Uterine smooth muscle cell (primary cell): ENCODE results near the gene SIRT3. TPM values are rescaled to one million over a fixed set of nuclear protein-coding genes. Genes with fewer than 3 reads are reported as not detected.

Experiments
- total RNA-seq: library from RNA; depleted of rRNA; stranded (reverse); fragments of >200 nt; gene quantifications from 2 replicates; pipeline ENCODE4 v1.2.3, GENCODE V29; 2014

The SIRT3 gene
- total RNA-seq, result 6.2 and 8.2 TPM in 2 replicates

DNA sequence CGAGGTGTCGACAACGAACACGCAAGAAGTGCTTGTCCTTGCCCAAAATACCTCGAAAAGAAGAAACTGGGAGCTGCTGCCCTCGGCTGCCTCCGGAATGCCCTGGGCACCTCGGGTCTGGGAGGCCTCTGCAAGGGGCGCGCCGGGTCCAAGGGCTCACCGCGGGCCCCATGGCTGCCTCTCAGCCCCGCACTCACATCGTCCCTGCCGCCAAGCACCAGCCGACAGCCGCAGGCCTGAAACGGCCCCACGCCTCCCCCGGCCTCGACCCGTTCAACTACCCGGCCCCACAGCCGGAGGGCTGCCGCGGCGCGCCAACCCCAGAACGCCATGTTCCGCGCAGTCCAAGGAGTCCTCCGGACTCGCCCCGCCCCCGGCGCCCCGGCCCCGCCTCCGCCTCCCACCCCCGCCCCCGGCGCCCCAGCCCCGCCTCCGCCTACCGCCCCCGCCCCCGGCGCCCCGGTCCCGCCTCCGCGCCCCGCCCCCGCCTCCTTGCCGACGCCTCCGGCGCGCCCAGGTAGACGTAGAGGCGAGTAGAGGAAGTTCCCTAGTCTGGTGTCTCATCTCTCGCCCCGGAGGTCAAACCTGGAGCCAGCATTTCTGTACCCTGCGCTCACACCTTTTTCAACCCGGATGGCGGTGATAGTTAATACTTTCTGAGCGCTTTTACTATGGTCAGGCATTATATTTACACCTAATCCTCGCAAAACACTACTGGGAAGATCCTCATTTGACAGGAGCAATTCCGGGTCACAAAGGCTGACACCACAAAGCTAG, at the start of gene SIRT3:
SIRT3 (minus strand) TSS at position 346 of the 777 bp plus-strand sequence; CDS start at position 332, 14 bp downstream.

DNA sequence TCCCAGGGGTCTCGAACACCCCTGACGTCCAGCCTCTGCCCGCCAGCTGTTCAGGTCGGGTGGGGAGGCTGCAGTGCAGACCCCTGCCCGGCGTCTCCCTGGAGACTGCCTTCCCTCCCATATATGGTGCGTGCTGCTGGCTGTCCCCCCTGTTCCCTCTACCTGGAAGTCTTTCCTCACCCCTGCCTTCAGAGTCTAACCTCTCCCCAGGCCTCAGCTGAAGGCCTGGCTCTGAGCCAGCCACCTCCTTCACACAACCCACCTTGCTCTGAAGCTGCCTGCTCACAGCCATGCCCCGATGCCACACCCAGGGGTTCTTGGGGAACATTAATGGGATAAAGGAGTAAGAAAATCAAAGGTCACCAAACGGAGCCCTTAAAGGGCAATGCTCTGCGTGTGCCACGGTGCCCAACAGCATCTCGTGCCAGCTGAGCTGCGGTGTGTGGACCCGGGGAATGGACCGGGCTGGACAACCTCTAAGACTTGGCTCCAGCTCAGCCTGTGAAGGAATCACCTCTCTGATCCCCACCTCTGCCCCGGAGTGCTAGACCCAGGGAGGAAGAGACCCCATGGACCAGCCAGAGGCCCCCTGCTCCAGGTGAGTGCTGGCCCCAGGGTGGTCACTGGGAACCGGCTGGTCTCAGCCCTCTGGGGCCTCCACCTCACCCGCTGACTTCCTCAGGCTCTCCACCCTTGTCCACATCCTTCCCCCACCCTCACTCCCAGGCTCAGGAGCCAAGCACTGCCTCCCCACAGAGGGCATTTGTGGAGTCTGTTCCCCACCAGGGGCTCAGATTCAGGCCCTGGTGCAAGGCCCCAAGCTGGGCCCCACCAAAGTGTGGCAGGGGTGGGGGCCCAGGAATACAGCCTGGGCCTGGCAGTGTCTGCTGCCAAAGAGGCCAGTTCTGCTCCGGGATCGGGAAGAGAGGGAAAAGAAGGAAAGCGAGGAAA, 42.1 kb upstream of the SIRT3 start, which contains the start of gene NLRP6:
NLRP6 (plus strand) TSS at position 407 of the 951 bp plus-strand sequence; CDS start at position 570, 163 bp downstream.

DNA sequence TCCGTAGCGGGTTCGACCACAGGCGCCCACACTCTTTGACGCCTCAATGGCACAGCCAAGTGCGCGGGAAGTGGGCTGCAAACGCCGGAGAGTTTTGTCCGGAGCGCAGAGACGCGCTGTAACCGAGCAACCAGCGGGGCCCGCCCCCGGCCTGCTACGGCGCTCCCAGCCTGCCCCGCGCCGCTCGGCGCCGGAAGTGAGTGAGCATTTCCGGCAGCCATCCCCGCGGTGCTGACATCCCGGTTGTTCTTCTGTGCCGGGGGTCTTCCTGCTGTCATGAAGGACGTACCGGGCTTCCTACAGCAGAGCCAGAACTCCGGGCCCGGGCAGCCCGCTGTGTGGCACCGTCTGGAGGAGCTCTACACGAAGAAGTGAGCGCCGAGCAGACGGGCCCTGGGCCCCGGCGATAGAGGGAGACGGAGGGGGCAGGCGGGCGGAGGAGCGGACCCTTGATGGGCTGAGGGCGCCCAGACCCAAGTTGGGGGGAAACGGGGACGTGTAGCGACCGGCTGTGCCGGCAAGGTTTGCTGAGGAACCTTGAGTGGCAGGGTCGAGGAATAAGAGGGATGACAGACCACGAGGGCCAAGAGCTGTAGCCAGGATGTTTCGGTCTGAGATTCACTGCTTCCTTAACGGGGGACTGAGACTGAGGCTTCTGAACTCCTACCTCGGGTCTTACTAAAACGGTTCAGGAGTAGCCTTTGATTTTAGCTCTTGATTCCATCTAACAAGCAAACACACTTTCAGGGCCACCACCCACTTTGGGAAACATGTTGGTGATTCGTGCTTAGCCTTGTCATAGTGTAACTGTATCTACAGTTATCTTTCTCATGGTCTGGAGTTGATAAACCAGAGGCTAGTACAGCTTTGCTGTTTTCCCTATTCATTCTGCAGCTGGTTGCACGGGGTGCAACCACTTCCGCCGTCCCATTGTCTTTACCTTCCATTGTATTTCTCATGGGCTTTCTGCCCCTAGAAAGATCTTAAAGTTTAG, 929 bp upstream of the SIRT3 start, which contains the start of gene PSMD13:
PSMD13 (plus strand) TSS at position 203 of the 994 bp plus-strand sequence; CDS start at position 277, 74 bp downstream.

DNA sequence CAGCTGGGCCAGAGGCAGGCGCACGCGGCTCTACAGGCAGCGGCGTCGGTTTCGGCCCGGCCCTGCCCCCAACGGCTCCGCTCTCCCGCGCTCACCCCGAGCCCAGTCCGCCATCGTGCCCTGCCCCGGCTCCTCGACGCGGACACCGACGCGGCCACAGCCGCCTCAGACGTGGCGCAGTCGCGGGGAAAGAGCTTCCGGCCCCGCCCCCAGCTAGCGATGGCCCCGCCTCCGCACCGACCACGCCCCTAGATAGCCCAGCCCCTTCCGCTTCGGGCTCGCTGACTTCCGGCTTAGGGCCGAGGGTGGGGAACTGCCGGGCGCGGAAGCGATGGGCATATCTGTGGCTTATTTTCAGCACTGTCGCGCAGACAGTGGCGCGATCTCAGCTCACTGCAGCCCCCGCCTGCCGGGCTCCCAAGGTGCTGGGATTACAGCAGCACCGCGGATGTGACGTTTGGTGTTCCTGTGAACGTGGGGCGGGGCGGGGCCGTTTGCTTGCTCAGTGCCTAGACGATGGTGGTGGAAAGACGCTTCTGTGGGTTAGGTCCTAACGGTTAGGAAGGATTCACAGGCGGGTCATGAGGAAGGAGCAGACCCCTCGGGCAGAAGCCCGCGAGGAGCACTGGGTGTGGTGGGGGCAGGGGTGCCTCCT, 28.8 kb downstream of the SIRT3 start, which contains the start of the genes BET1L and RIC8A:
BET1L (minus strand) TSS at position 192 of the 655 bp plus-strand sequence; CDS start at position 114, 78 bp downstream.
RIC8A (plus strand) TSS at position 501 of the 655 bp plus-strand sequence. CDS start 1,147 bp downstream, outside the sequence.

DNA sequence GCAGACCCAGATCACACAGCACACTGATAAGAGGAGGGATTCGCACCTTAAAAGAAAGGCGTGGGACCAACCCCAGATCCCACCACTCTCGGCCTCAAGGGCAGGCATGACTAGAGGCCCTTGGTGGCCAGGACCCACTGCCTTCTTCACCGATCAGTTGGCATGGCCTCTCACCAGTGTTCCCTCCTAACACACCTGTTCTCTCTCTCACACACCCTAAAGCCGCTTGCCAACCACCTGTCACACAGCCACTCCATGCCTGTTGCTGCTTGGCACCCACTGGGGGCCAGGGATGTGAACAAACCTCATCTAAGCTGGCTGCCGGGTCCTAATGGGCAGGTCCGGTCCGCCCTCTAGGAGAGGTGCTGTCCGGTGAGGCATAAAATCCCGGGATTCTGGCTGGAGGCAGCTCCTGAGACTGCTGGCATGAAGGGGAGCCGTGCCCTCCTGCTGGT, 43.4 kb downstream of the SIRT3 start, which contains the start of gene SCGB1C1:
SCGB1C1 (plus strand) TSS at position 405 of the 455 bp plus-strand sequence; CDS start at position 427, 22 bp downstream.

Other genes starting within 250 kb of the SIRT3 start
- gene SCGB1C1, start 43.3 kb downstream of the SIRT3 start, total RNA-seq, result not detected in 2 replicates
- gene BET1L, start 28.9 kb downstream of the SIRT3 start, total RNA-seq, result 17.9 and 21.6 TPM in 2 replicates
- gene RIC8A, start 28.6 kb downstream of the SIRT3 start, total RNA-seq, result 126 and 131 TPM in 2 replicates
- gene PSMD13, start 634 bp upstream of the SIRT3 start, total RNA-seq, result 118 and 202 TPM in 2 replicates
- gene NLRP6, start 42.1 kb upstream of the SIRT3 start, total RNA-seq, result not detected in 2 replicates
- 7.3 and 10.7 TPM in 2 replicates for gene PGGHG, start 52.8 kb upstream of the SIRT3 start, total RNA-seq
- not detected in 2 replicates for gene IFITM5, start 63.2 kb upstream of the SIRT3 start, total RNA-seq
- 11.0 and 15.6 TPM in 2 replicates for gene IFITM2, start 71.5 kb upstream of the SIRT3 start, total RNA-seq
- gene IFITM1, start 77.7 kb upstream of the SIRT3 start, total RNA-seq, result 12.1 and 23.9 TPM in 2 replicates
- 17.3 and 29.5 TPM in 2 replicates for gene IFITM3, start 84.5 kb upstream of the SIRT3 start, total RNA-seq
- gene B4GALNT4, start 133.2 kb upstream of the SIRT3 start, total RNA-seq, result 1.00 and 1.8 TPM in 2 replicates
- gene PKP3, start 157.9 kb upstream of the SIRT3 start, total RNA-seq, result 0.66 and 0.87 TPM in 2 replicates
- 6.0 and 8.2 TPM in 2 replicates for gene SIGIRR, start 178.7 kb upstream of the SIRT3 start, total RNA-seq
- not detected in 2 replicates for gene ANO9, start 205.7 kb upstream of the SIRT3 start, total RNA-seq
- gene PTDSS2, start 213.9 kb upstream of the SIRT3 start, total RNA-seq, result 46.3 and 58.1 TPM in 2 replicates